Glutamatergic neuron (in vitro differentiated cells): ENCODE measurements around the gene WNT2. TPM values are rescaled to one million over a fixed set of nuclear protein-coding genes. Genes with fewer than 3 reads are reported as not detected.

Experiments used
- DNase-seq: peaks from one replicate; pipeline ENCODE4 v3.0.0; 2022
- H3K27ac Mint-ChIP-seq: one replicate; pipeline ENCODE4 v1.8.0; 2020; ENCODE audit warnings: mild to moderate bottlenecking, mixed read lengths, inconsistent platforms; ENCODE audit not compliant: unreplicated experiment
- H3K27me3 Mint-ChIP-seq: one replicate; pipeline ENCODE4 v1.8.0; 2020; ENCODE audit warnings: mild to moderate bottlenecking, moderate library complexity, mixed read lengths, inconsistent platforms; ENCODE audit not compliant: unreplicated experiment
- H3K36me3 Mint-ChIP-seq: one replicate; pipeline ENCODE4 v1.8.0; 2020; ENCODE audit warnings: mild to moderate bottlenecking, mixed read lengths, inconsistent platforms; ENCODE audit not compliant: unreplicated experiment
- H3K4me1 Mint-ChIP-seq: one replicate; pipeline ENCODE4 v1.8.0; 2020; ENCODE audit warnings: mild to moderate bottlenecking, low read depth, mixed read lengths, inconsistent platforms; ENCODE audit not compliant: unreplicated experiment
- H3K4me3 Mint-ChIP-seq: one replicate; pipeline ENCODE4 v1.8.0; 2020; ENCODE audit warnings: mild to moderate bottlenecking, mixed read lengths, inconsistent platforms; ENCODE audit not compliant: unreplicated experiment
- H3K9me3 Mint-ChIP-seq: one replicate; pipeline ENCODE4 v1.8.0; 2020; ENCODE audit warnings: mild to moderate bottlenecking, moderate library complexity, mixed read lengths, inconsistent platforms; ENCODE audit not compliant: unreplicated experiment
- total RNA-seq: library from RNA; stranded (reverse); fragmentation: NEBNext Ultra II Directional; extraction: Animal tissue kit (Norgen Biotek cat#: 25700); gene quantifications from one replicate; pipeline ENCODE4 v1.2.1, GENCODE V29; 2021; ENCODE audit not compliant: unreplicated experiment
- TF ChIP-seq, protein P1 (sequence below): fragments of 200-600 bp; sonication (generic); IDR thresholded peaks from one replicate; pipeline ENCODE4 v1.5.0; 2021; ENCODE audit not compliant: partially characterized antibody, unreplicated experiment

WNT2 gene
- total RNA-seq, 1 donor from 2014 or later, result not detected

DNA sequence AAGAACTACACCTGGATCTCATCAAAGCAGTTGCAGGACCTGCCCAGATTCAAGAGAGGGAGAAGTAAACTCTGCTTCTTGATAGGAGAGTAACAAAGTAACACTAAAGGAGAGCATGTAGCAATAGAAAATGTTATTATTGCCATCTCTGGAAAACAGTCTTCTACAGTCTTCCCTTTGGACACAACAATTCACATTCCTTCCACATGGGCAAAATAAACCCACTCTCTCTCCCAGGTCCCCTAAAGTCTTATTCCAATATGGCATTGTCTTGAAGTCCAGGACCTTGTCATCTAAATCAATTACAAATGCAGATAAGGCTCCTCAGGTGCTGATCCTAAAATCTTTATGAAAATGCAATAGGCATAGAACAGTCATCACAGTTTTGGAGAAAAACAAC is 10.3 kb upstream of the WNT2 start:
- Mint-ChIP-seq H3K4me3 (no peak overlapping the region), H3K9me3 (no peaks in the 10 kb centered on the region), H3K36me3 (no peaks in the 10 kb centered on the region), H3K27me3 (no peaks in the 10 kb centered on the region), H3K27ac (no peak overlapping the region), H3K4me1 (no peaks in the 10 kb centered on the region)
- DNase-seq, result no peak
- TF ChIP-seq, protein P1, sequence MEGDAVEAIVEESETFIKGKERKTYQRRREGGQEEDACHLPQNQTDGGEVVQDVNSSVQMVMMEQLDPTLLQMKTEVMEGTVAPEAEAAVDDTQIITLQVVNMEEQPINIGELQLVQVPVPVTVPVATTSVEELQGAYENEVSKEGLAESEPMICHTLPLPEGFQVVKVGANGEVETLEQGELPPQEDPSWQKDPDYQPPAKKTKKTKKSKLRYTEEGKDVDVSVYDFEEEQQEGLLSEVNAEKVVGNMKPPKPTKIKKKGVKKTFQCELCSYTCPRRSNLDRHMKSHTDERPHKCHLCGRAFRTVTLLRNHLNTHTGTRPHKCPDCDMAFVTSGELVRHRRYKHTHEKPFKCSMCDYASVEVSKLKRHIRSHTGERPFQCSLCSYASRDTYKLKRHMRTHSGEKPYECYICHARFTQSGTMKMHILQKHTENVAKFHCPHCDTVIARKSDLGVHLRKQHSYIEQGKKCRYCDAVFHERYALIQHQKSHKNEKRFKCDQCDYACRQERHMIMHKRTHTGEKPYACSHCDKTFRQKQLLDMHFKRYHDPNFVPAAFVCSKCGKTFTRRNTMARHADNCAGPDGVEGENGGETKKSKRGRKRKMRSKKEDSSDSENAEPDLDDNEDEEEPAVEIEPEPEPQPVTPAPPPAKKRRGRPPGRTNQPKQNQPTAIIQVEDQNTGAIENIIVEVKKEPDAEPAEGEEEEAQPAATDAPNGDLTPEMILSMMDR, result no peak

DNA sequence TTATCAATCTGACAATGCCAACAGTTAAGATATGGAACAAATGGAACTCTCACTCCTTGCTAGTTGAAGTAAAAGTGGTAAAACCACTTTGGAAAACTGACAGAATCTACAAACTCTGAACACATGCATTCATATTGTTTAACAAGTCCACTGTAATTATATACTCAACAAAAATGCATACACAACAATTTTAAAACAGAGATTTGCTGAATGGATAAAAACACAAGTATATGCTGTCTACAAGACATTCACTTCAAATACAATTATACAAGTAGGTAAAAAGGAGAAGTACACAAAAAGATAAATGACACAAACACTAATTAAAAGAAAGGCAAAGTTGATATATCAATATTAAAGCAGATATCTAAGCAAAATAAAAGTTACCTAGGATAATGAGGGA is 9.2 kb upstream of the WNT2 start:
- peaks cover under 1% of the 10 kb centered on the region for H3K27me3 Mint-ChIP-seq
- no peak overlapping the region for H3K27ac Mint-ChIP-seq
- no peaks in the 10 kb centered on the region for H3K9me3 Mint-ChIP-seq
- no peaks in the 10 kb centered on the region for H3K4me1 Mint-ChIP-seq
- no peak overlapping the region for H3K4me3 Mint-ChIP-seq
- H3K36me3 Mint-ChIP-seq, result peaks cover 6% of the 10 kb centered on the region
- TF ChIP-seq, protein P1, result no peak
- no peak for DNase-seq

DNA sequence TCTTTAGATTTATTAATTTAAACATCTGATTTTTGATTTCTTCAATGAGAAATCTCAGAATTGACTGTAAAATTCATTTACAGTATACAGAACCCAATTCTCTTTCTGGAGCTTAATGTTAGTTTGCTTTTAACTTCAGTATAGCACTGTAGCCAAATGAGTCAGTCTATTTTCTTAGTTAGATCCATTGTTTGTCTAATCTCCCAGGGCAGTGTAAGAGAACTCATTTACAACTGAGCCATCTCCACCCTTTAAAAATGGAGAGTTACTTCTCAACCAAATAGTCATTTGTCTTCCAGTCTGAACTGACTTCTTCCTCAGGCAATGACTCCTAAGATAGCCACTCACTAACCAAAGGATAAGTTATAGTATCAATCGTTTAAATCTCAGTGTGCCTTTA is 3.0 kb upstream of the WNT2 start:
- Mint-ChIP-seq H3K4me1 (peaks cover 3% of the 10 kb centered on the region), H3K27ac (no peak overlapping the region), H3K4me3 (no peak overlapping the region), H3K9me3 (peaks cover 3% of the 10 kb centered on the region), H3K27me3 (peaks cover 23% of the 10 kb centered on the region), H3K36me3 (peaks cover 12% of the 10 kb centered on the region)
- no peak for DNase-seq
- TF ChIP-seq, protein P1, result no peak

DNA sequence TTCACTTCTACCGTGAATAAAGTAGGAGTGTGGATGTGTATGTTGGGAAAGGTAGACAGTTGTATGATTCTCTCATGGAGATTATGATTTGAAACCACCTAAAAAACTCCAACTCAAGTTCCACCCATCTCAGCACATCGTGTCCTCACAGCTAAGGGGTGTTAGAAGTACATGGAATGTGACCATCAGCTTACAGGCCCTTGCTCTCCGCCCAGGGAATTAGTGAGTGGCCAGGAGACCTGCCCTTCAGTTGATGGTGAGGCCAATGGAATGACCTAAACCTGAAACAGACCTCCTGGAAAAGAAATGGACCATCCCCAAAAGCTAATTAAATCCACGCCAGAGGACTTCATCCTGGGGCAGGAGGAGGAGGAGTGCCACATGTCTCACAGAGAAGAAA is 2.1 kb upstream of the WNT2 start:
- TF ChIP-seq, protein P1, result no peak
- no peak for DNase-seq
- H3K27ac Mint-ChIP-seq, result no peak overlapping the region
- H3K27me3 Mint-ChIP-seq, result peaks cover 27% of the 10 kb centered on the region
- H3K4me1 Mint-ChIP-seq, result peaks cover 3% of the 10 kb centered on the region
- H3K36me3 Mint-ChIP-seq, result peaks cover 16% of the 10 kb centered on the region
- peaks cover 3% of the 10 kb centered on the region for H3K9me3 Mint-ChIP-seq
- peak overlapping the region; percentile 94 for H3K4me3 Mint-ChIP-seq

DNA sequence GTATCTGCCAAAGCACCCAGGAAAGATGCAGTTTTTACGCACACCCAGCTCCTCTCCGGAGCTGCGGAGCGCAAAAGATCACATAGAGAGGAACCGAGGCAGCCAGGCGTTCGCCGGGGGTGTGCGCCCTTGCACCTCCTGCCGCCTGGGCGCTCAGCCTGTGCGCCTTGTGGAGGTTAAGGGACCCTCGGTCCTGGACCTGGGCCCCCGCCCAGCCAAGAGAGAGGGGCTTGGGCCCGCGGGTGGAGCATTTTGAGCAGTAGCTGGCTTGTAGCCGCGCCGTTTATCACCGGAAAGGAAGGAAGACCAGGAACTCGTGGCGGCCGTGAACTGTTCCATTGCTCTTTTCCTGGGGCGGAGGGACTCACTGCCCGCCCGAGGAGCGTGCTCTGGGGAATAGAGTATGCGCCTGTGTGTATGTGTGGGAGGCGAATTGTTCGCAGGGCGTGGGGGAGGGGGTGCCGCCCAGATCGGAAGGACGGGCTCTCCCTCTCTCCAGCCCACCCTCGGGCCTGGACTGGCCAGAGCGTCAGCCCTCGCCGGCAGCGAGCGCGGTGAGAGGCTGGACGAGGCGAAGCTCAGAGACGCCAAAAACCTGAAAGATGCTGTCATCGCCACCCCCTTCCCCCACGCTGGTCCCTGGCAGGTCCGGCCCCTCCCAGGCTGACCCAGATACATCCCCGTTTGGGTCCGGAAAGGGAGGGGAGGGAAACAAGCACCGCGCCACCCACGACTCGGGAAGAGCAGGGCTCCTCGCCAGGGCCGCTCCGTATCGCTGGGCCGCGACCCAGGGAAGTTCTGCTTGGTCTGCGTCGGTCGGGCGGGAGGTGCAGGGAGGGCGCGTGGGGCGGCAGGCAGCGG is 1.2 kb upstream of the WNT2 start:
- Mint-ChIP-seq H3K27me3 (peaks cover 30% of the 10 kb centered on the region), H3K4me3 (peak overlapping the region; percentile 94), H3K27ac (no peak overlapping the region), H3K4me1 (peaks cover 3% of the 10 kb centered on the region), H3K9me3 (peaks cover 3% of the 10 kb centered on the region), H3K36me3 (peaks cover 17% of the 10 kb centered on the region)
- TF ChIP-seq, protein P1, result no peak
- DNase-seq, result peak; percentile 59
